Astrocyte (in vitro differentiated cells and primary cell): Measurements from ENCODE around the gene DDAH1. TPM values are rescaled to one million over a fixed set of nuclear protein-coding genes. Genes with fewer than 3 reads are reported as not detected.

ENCODE experiments used
- DNase-seq: peaks from one replicate; pipeline ENCODE4 v3.0.0-alpha.2; 2010; ENCODE audit warnings: low read depth
- FAIRE-seq: peaks from 2 replicates; lab custom pipeline; 2011; peaks lifted over from hg19 to GRCh38; lab: Jason Lieb, UNC
- H2AFZ ChIP-seq: 2 replicates; pipeline ENCODE4 v1.6.0; 2012; ENCODE audit warnings: low read depth, low read length, inconsistent platforms
- H3K27ac ChIP-seq: 2 replicates; pipeline ENCODE4 v1.5.1; 2011; ENCODE audit warnings: low read depth, low read length, inconsistent platforms
- H3K27me3 ChIP-seq: 2 replicates; pipeline ENCODE4 v1.6.0; 2011; ENCODE audit warnings: low read length, inconsistent platforms; ENCODE audit not compliant: insufficient read depth
- H3K36me3 ChIP-seq: 2 replicates; pipeline ENCODE4 v1.5.1; 2011; ENCODE audit warnings: low read length, inconsistent platforms; ENCODE audit not compliant: insufficient read depth
- H3K4me1 ChIP-seq: 2 replicates; pipeline ENCODE4 v1.5.1; 2011; ENCODE audit warnings: low read length, inconsistent platforms; ENCODE audit not compliant: insufficient read depth
- H3K4me2 ChIP-seq: 2 replicates; pipeline ENCODE4 v1.6.0; 2012; ENCODE audit warnings: low read length, inconsistent platforms
- H3K4me3 ChIP-seq: 2 replicates; pipeline ENCODE4 v1.5.1; 2011; ENCODE audit warnings: low read depth, mild to moderate bottlenecking, low read length, inconsistent platforms; ENCODE audit not compliant: insufficient read depth
- H3K79me2 ChIP-seq: 2 replicates; pipeline ENCODE4 v1.6.0; 2012; ENCODE audit warnings: mild to moderate bottlenecking, low read length, inconsistent platforms; ENCODE audit not compliant: insufficient read depth
- H3K9ac ChIP-seq: 2 replicates; pipeline ENCODE4 v1.6.0; 2012; ENCODE audit warnings: mild to moderate bottlenecking, low read length, inconsistent platforms
- H3K9me3 ChIP-seq: 2 replicates; pipeline ENCODE4 v1.5.1; 2012; ENCODE audit warnings: low read depth, mild to moderate bottlenecking, low read length, inconsistent platforms; ENCODE audit not compliant: insufficient read depth
- H4K20me1 ChIP-seq: 2 replicates; pipeline ENCODE4 v1.6.0; 2012; ENCODE audit warnings: low read length, inconsistent platforms; ENCODE audit not compliant: insufficient read depth
- H3K27ac Mint-ChIP-seq: one replicate; pipeline ENCODE4 v1.8.0; 2021; ENCODE audit warnings: mild to moderate bottlenecking, mixed read lengths; ENCODE audit not compliant: unreplicated experiment
- H3K27me3 Mint-ChIP-seq: one replicate; pipeline ENCODE4 v1.8.0; 2021; ENCODE audit warnings: low read depth, mixed read lengths; ENCODE audit not compliant: unreplicated experiment
- H3K36me3 Mint-ChIP-seq: one replicate; pipeline ENCODE4 v1.8.0; 2021; ENCODE audit warnings: low read depth, mixed read lengths; ENCODE audit not compliant: unreplicated experiment
- H3K4me1 Mint-ChIP-seq: one replicate; pipeline ENCODE4 v1.8.0; 2021; ENCODE audit warnings: low read depth, mixed read lengths; ENCODE audit not compliant: unreplicated experiment
- H3K4me3 Mint-ChIP-seq: one replicate; pipeline ENCODE4 v1.8.0; 2021; ENCODE audit warnings: mild to moderate bottlenecking, moderate library complexity, mixed read lengths; ENCODE audit not compliant: unreplicated experiment
- H3K9me3 Mint-ChIP-seq: one replicate; pipeline ENCODE4 v1.8.0; 2021; ENCODE audit warnings: mild to moderate bottlenecking, mixed read lengths; ENCODE audit not compliant: unreplicated experiment
- EZH2 ChIP-seq: IDR thresholded peaks from 2 replicates; pipeline ENCODE4 v1.6.1; 2012; ENCODE audit warnings: mild to moderate bottlenecking, low read length, inconsistent platforms; ENCODE audit not compliant: insufficient read depth
- total RNA-seq: library from RNA; stranded (reverse); gene quantifications from 2 replicates; pipeline ENCODE4 v1.2.1, GENCODE V29; 2021
- TF ChIP-seq, protein P1 (sequence below): IDR thresholded peaks from 2 replicates; pipeline ENCODE4 v1.5.1; 2011; ENCODE audit warnings: low read depth, mild to moderate bottlenecking, inconsistent platforms, low read length, moderate library complexity; ENCODE audit not compliant: insufficient read depth

Gene DDAH1
- total RNA-seq, 1 donor from 2014 or later = 112 TPM

DNA sequence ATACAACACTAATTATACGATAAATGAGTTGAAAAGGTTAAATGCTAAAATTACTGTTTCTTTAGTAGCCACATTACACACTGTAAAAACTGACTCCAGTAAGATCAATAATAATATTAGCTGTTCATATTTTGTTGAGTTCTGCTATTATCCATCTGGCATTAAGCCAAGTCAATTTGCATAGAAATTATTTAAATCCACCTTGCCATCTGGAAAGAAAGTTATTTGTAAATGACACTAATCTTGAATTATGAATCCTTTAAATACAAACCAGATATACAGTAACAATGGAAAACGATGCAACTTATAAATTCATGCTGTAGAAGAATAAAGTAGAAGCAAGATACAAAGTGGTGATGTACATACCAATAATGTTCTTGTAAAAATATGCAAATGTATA, 107.1 kb downstream of the DDAH1 start:
- no peak for FAIRE-seq
- DNase-seq = no peak
- TF ChIP-seq, protein P1, sequence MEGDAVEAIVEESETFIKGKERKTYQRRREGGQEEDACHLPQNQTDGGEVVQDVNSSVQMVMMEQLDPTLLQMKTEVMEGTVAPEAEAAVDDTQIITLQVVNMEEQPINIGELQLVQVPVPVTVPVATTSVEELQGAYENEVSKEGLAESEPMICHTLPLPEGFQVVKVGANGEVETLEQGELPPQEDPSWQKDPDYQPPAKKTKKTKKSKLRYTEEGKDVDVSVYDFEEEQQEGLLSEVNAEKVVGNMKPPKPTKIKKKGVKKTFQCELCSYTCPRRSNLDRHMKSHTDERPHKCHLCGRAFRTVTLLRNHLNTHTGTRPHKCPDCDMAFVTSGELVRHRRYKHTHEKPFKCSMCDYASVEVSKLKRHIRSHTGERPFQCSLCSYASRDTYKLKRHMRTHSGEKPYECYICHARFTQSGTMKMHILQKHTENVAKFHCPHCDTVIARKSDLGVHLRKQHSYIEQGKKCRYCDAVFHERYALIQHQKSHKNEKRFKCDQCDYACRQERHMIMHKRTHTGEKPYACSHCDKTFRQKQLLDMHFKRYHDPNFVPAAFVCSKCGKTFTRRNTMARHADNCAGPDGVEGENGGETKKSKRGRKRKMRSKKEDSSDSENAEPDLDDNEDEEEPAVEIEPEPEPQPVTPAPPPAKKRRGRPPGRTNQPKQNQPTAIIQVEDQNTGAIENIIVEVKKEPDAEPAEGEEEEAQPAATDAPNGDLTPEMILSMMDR = no peak
- TF ChIP-seq EZH2 = no peak
- Histone ChIP-seq H3K4me3 (no peak overlapping the region), H2AFZ (no peak overlapping the region), H4K20me1 (no peaks in the 10 kb centered on the region), H3K36me3 (peaks cover 3% of the 10 kb centered on the region), H3K4me1 (peaks cover 26% of the 10 kb centered on the region), H3K4me2 (no peak overlapping the region), H3K9me3 (no peaks in the 10 kb centered on the region), H3K79me2 (peaks cover 54% of the 10 kb centered on the region), H3K27ac (no peak overlapping the region), H3K27me3 (no peaks in the 10 kb centered on the region), H3K9ac (no peak overlapping the region)
- H3K4me1 Mint-ChIP-seq = peaks cover 27% of the 10 kb centered on the region
- no peaks in the 10 kb centered on the region for H3K27me3 Mint-ChIP-seq
- H3K9me3 Mint-ChIP-seq = no peaks in the 10 kb centered on the region
- H3K36me3 Mint-ChIP-seq = peaks cover 3% of the 10 kb centered on the region
- no peak overlapping the region for H3K4me3 Mint-ChIP-seq
- no peak overlapping the region for H3K27ac Mint-ChIP-seq

DNA sequence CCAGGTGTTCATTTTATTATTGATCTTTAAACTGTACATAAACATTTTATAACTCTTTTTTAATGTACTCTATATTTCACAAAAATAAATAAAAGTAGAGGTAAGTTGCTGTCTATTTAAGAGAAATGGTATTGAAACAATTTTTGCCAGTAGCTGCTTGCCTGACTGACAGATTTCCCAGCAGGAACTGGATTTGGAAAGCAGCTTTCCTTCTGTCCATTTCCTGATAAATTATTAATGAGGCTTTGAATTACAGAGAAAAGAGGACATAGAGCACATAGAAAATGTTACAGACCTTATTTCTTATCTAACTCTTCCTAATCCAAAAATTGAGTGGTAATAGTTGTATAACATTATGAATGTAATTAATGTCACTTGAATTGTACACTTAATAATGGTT, 108.8 kb downstream of the DDAH1 start:
- FAIRE-seq = no peak
- no peak for TF ChIP-seq EZH2
- TF ChIP-seq, protein P1 = no peak
- no peak for DNase-seq
- Histone ChIP-seq H3K4me3 (no peak overlapping the region), H3K36me3 (peaks cover 5% of the 10 kb centered on the region), H3K79me2 (peaks cover 46% of the 10 kb centered on the region), H2AFZ (no peak overlapping the region), H3K9me3 (no peaks in the 10 kb centered on the region), H3K4me2 (no peak overlapping the region), H3K9ac (no peak overlapping the region), H4K20me1 (no peaks in the 10 kb centered on the region), H3K4me1 (peaks cover 20% of the 10 kb centered on the region), H3K27me3 (no peaks in the 10 kb centered on the region), H3K27ac (no peak overlapping the region)
- H3K4me3 Mint-ChIP-seq = no peak overlapping the region
- no peaks in the 10 kb centered on the region for H3K27me3 Mint-ChIP-seq
- H3K27ac Mint-ChIP-seq = no peak overlapping the region
- H3K4me1 Mint-ChIP-seq = peaks cover 23% of the 10 kb centered on the region
- H3K9me3 Mint-ChIP-seq = no peaks in the 10 kb centered on the region
- H3K36me3 Mint-ChIP-seq = peaks cover 6% of the 10 kb centered on the region

DNA sequence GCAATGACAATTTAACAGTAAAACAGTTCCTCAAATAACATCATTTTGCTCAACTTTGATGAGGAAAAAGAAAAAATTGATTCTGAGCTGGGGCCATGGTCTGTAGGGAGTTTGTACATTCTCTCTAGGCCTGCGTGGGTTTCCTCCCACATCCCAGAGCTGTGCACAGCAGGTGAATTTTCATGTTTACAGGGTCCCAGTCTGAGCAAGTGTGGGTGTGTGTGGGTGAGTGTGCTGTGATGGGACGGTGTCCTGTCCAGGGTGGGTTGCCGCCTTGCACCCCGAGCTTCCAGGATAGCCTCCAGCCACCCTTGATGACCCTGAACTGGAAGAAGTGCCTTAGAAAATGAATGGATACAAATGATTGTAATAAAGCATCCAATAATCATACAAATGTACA, 112.9 kb downstream of the DDAH1 start:
- no peak for FAIRE-seq

More for the DNA sequence above, 112.9 kb downstream of the DDAH1 start:
- H3K27ac ChIP-seq = no peak overlapping the region
- TF ChIP-seq, protein P1 = no peak
- no peak for TF ChIP-seq EZH2
- no peak overlapping the region for H2AFZ ChIP-seq
- H4K20me1 ChIP-seq = no peaks in the 10 kb centered on the region
- Mint-ChIP-seq H3K27me3 (no peaks in the 10 kb centered on the region), H3K4me1 (peaks cover 4% of the 10 kb centered on the region), H3K9me3 (no peaks in the 10 kb centered on the region), H3K4me3 (no peak overlapping the region), H3K36me3 (peaks cover 30% of the 10 kb centered on the region), H3K27ac (peak overlapping the region; percentile 70)
- H3K9me3 ChIP-seq = no peaks in the 10 kb centered on the region
- no peak overlapping the region for H3K4me2 ChIP-seq
- no peak for DNase-seq
- H3K79me2 ChIP-seq = peaks cover 30% of the 10 kb centered on the region
- no peaks in the 10 kb centered on the region for H3K27me3 ChIP-seq
- no peaks in the 10 kb centered on the region for H3K4me1 ChIP-seq
- no peak overlapping the region for H3K4me3 ChIP-seq
- peaks cover 35% of the 10 kb centered on the region for H3K36me3 ChIP-seq
- no peak overlapping the region for H3K9ac ChIP-seq
